ENCODE measurements around the gene NID1.

Gene NID1

DNA sequence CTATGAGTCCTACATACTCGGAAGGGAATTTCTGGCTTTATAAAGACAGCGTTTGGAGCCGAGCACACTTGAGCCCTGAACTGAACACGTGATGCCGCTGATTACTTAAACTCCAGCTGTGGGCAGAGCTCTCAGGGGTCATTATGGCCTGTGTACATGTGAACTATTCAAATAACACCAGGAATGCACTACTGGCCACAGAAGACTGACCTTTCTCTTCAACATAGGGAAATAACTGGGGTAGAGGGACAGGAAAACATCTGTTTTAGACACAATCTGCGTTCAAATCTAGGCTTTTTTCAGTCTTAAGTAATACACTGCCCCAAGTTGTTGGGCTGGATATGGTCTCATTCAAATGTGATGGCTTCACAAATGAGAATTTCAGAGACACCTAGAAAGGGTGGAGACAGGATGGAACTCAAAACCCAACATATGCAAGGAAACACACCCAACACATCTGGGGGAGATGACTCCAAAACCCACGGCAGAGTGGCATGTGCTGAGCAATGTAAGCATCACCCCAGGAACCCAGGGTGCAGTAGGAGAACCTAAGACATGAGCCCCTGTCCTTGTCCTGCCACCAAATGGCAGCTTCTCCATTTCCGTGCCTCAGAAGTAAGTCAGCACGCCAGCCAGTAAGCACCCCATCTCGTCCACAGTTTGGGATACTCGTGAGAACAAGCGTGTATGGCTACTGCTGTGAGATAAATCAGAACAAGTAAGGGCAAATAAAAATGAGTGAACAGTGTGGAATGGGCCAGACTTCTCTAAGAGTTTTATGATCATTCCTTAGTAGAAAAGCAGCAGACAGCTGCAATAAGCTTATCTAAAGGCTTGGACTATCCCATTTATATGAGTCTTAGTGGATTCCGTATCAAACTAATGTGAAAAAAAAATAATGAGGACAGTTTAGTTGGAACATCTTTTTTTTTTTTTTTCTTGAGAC is 24.9 kb downstream of the NID1 start:
- no peaks in the 10 kb centered on the region for H3K9me3 ChIP-seq (ENCODE audit: low read length)
- no peak overlapping the region for H3K9ac ChIP-seq (ENCODE audit: low read length)
- peaks cover 15% of the 10 kb centered on the region for H3K4me1 ChIP-seq (ENCODE audit: insufficient read depth, low read length)
- peaks cover 46% of the 10 kb centered on the region for H3K36me3 ChIP-seq (ENCODE audit: insufficient read depth, low read length)
- H3K4me3 ChIP-seq (ENCODE audit: low read depth in 1 of 2, low read length in 2 of 2): no peak overlapping the region
- H3K27ac ChIP-seq (ENCODE audit: low read depth, low read length): no peak overlapping the region
- H3K27me3 ChIP-seq (ENCODE audit: control insufficient read depth in 1 of 2, insufficient read depth in 2 of 2, low read length in 2 of 2): no peaks in the 10 kb centered on the region

DNA sequence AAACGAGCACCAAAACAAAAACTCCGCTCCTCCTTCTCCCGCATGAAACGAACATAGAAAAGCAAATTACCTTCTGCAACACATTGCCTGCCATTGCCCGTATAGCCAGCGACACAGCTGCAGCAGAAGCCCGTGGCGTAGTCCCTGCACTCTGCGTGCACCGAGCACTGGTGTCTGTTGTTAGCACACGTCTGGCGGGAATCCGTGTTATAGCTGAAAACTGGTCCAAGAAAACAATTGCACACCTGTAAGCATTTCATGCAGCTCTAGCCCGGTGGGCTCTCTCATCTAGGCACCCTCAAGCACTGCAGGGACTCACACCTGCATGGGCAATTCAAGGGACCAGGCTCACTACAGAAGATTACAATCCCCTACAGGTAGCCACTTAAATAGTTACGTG is 26.9 kb downstream of the NID1 start:
- peaks cover 15% of the 10 kb centered on the region for H3K4me1 ChIP-seq (ENCODE audit: insufficient read depth, low read length)
- no peak overlapping the region for H3K27ac ChIP-seq (ENCODE audit: low read depth, low read length)
- H3K9ac ChIP-seq (ENCODE audit: low read length): no peak overlapping the region
- no peaks in the 10 kb centered on the region for H3K9me3 ChIP-seq (ENCODE audit: low read length)
- H3K4me3 ChIP-seq (ENCODE audit: low read depth in 1 of 2, low read length in 2 of 2): no peak overlapping the region
- H3K36me3 ChIP-seq (ENCODE audit: insufficient read depth, low read length): peaks cover 42% of the 10 kb centered on the region
- no peaks in the 10 kb centered on the region for H3K27me3 ChIP-seq (ENCODE audit: control insufficient read depth in 1 of 2, insufficient read depth in 2 of 2, low read length in 2 of 2)

DNA sequence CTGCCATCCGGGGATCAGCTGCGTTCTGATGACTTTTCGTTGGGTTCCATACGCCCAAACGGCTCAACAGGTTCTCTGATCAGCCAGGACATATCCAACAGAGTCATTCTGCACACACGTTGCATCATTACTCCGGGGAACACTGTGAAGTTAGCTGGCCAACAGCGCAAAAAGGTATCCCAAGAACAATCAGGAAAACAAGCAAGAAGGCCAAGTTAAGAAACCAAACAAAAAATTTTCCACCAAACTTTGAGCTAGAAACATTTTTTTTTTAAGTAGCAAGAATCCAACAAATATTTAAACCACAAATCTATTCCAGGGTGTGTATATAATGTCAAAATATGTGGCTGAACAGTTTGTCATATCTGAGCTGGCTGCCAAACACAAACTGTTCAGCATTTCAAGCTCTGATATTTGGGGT is 29.2 kb downstream of the NID1 start:
- H3K27ac ChIP-seq (ENCODE audit: low read depth, low read length): no peak overlapping the region
- H3K4me3 ChIP-seq (ENCODE audit: low read depth in 1 of 2, low read length in 2 of 2): no peak overlapping the region

DNA sequence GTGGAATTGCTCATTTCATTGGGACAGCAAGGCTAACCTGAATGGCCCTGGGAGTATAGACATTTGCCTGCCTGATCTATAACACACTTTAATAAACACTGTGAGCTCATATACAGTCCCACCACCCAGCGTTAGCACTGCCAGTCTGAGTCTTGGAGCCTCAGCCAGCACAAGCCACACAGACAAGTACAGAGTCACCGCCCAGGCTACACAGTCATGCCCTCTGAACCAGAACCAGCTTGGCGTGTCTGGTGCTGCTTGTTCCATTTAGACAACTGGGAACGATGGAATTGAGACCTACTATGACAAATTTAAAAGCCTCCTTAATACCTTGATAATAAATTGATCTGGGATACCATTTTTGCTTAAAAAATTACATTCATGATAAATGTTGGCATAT is 31.6 kb downstream of the NID1 start:
- peaks cover 58% of the 10 kb centered on the region for H3K36me3 ChIP-seq (ENCODE audit: insufficient read depth, low read length)
- H3K9ac ChIP-seq (ENCODE audit: low read length): no peak overlapping the region

More for the DNA sequence above, 29.2 kb downstream of the NID1 start:
- peaks cover 17% of the 10 kb centered on the region for H3K4me1 ChIP-seq (ENCODE audit: insufficient read depth, low read length)
- no peaks in the 10 kb centered on the region for H3K9me3 ChIP-seq (ENCODE audit: low read length)
- H3K9ac ChIP-seq (ENCODE audit: low read length): no peak overlapping the region
- peaks cover 46% of the 10 kb centered on the region for H3K36me3 ChIP-seq (ENCODE audit: insufficient read depth, low read length)
- no peaks in the 10 kb centered on the region for H3K27me3 ChIP-seq (ENCODE audit: control insufficient read depth in 1 of 2, insufficient read depth in 2 of 2, low read length in 2 of 2)

DNA sequence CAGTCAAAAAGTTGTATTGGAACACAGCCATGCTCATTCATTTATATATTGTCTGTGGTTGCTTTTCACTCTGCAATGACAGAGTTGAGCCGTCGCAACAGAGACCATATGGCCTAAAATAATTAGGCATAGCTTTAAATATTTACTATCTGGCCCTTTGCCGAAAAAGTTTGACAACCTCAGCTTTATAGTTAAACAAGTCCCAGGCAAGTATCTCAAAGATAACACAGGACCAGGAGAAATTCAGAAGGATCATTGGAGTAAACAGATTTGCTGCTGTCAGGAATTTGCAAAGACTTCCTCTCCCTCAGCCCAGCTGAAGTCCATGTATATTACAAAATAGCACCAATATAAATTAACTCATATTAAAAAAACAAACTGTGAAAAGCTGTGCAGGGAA is 34.4 kb downstream of the NID1 start:
- Histone ChIP-seq H3K36me3 (ENCODE audit: insufficient read depth, low read length) (peaks cover 66% of the 10 kb centered on the region), H3K27me3 (ENCODE audit: control insufficient read depth in 1 of 2, insufficient read depth in 2 of 2, low read length in 2 of 2) (no peaks in the 10 kb centered on the region), H3K4me3 (ENCODE audit: low read depth in 1 of 2, low read length in 2 of 2) (no peak overlapping the region), H3K9ac (ENCODE audit: low read length) (no peak overlapping the region), H3K27ac (ENCODE audit: low read depth, low read length) (no peak overlapping the region), H3K9me3 (ENCODE audit: low read length) (no peaks in the 10 kb centered on the region), H3K4me1 (ENCODE audit: insufficient read depth, low read length) (peaks cover 11% of the 10 kb centered on the region)

More for the DNA sequence above, 31.6 kb downstream of the NID1 start:
- no peak overlapping the region for H3K4me3 ChIP-seq (ENCODE audit: low read depth in 1 of 2, low read length in 2 of 2)
- peaks cover 11% of the 10 kb centered on the region for H3K4me1 ChIP-seq (ENCODE audit: insufficient read depth, low read length)
- H3K27ac ChIP-seq (ENCODE audit: low read depth, low read length): no peak overlapping the region
- no peaks in the 10 kb centered on the region for H3K9me3 ChIP-seq (ENCODE audit: low read length)
- H3K27me3 ChIP-seq (ENCODE audit: control insufficient read depth in 1 of 2, insufficient read depth in 2 of 2, low read length in 2 of 2): no peaks in the 10 kb centered on the region

DNA sequence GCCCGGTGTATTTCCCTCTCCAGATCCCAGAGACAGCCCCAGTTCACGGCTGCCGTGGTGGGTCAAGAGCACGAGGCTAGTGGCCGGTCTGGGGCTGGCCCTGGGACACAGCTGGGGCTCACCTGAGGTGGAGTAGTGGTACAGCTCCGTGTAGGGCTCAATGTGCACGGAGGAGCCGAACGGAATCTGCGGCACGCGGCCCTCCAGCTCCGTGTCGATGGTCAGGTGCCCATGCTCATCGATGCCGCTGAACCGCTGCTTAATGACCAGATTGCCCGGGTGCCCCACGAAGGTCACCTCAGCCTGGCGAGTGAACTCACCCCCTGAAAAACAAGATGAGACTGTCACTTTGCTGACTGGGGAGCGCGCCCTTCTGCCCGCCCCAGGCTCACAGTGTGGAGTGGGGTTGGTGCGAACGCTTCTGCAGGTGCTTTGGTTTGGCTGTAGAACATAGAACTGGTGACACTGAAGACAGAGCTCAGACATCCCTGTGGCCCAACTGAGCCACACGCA is 35.4 kb downstream of the NID1 start:
- Histone ChIP-seq H3K27me3 (ENCODE audit: control insufficient read depth in 1 of 2, insufficient read depth in 2 of 2, low read length in 2 of 2) (no peaks in the 10 kb centered on the region), H3K4me3 (ENCODE audit: low read depth in 1 of 2, low read length in 2 of 2) (no peak overlapping the region), H3K36me3 (ENCODE audit: insufficient read depth, low read length) (peaks cover 71% of the 10 kb centered on the region), H3K9me3 (ENCODE audit: low read length) (no peaks in the 10 kb centered on the region), H3K27ac (ENCODE audit: low read depth, low read length) (no peak overlapping the region), H3K9ac (ENCODE audit: low read length) (no peak overlapping the region), H3K4me1 (ENCODE audit: insufficient read depth, low read length) (peaks cover 11% of the 10 kb centered on the region)

DNA sequence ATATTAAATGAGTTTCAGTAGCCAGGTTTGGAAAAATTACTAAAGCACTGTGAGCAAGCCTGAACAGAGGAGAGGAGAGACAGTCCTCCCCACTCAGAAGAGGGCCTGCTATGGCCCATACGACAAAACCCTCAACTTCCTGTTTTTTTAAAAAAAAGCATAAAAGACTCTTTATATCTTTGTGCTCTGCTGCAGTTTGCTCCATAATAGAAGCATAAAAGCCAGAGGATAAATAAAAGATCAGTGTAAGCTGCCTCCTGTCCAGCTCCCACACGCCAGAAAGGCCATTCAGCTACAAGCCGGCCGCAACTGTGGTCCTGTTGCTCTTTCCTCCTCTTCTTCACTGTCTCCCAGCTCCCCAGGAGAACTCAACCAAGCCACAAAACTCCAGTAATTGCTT is 37.8 kb downstream of the NID1 start:
- Histone ChIP-seq H3K27me3 (ENCODE audit: control insufficient read depth in 1 of 2, insufficient read depth in 2 of 2, low read length in 2 of 2) (no peaks in the 10 kb centered on the region), H3K4me3 (ENCODE audit: low read depth in 1 of 2, low read length in 2 of 2) (no peak overlapping the region), H3K27ac (ENCODE audit: low read depth, low read length) (no peak overlapping the region), H3K4me1 (ENCODE audit: insufficient read depth, low read length) (peaks cover 11% of the 10 kb centered on the region), H3K9me3 (ENCODE audit: low read length) (no peaks in the 10 kb centered on the region), H3K36me3 (ENCODE audit: insufficient read depth, low read length) (peaks cover 74% of the 10 kb centered on the region), H3K9ac (ENCODE audit: low read length) (no peak overlapping the region)

DNA sequence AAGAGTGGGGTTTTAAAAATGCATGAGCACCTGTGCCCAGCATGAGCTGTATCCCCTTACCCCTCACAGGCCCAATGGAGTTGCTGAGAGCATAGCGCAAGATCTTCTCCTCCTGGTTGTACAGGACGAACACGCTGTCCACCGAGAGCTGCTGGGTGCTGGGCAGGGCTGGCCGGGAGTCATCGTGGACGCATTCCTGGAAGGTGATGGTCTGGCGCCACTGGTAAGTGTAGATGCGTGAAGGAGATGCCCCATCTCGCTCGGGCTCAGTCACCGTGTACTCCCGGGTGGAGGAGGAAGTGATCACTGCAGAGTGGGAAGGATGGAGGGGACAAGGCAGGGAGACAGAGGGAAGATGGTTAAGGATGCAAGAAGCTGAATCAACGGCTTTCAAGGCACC is 39.1 kb downstream of the NID1 start:
- no peaks in the 10 kb centered on the region for H3K9me3 ChIP-seq (ENCODE audit: low read length)
- H3K4me3 ChIP-seq (ENCODE audit: low read depth in 1 of 2, low read length in 2 of 2): no peak overlapping the region
- no peak overlapping the region for H3K9ac ChIP-seq (ENCODE audit: low read length)
- H3K4me1 ChIP-seq (ENCODE audit: insufficient read depth, low read length): peaks cover 18% of the 10 kb centered on the region
- H3K27me3 ChIP-seq (ENCODE audit: control insufficient read depth in 1 of 2, insufficient read depth in 2 of 2, low read length in 2 of 2): no peaks in the 10 kb centered on the region
- no peak overlapping the region for H3K27ac ChIP-seq (ENCODE audit: low read depth, low read length)
- H3K36me3 ChIP-seq (ENCODE audit: insufficient read depth, low read length): peaks cover 66% of the 10 kb centered on the region

DNA sequence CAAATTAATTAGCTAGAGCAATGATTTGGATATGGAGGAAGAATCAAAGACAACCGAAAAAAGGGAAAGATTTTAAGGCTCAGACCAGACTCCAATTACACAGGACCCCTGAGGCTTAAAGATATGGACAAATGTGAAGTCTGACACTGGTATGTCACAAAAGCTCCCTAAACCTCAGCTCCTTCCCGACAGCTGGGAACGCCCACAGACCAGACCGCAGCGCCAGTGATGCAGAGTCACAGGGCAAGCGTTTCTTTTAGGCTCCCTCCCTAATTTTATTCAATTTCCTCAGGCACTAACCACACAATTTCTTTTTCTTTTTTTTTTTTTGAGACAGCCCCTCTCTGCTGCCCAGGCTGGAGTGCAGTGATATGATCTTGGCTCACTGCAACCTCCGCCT is 40.2 kb downstream of the NID1 start:
- Histone ChIP-seq H3K4me1 (ENCODE audit: insufficient read depth, low read length) (peaks cover 15% of the 10 kb centered on the region), H3K9me3 (ENCODE audit: low read length) (no peaks in the 10 kb centered on the region), H3K27ac (ENCODE audit: low read depth, low read length) (no peak overlapping the region), H3K4me3 (ENCODE audit: low read depth in 1 of 2, low read length in 2 of 2) (no peak overlapping the region), H3K27me3 (ENCODE audit: control insufficient read depth in 1 of 2, insufficient read depth in 2 of 2, low read length in 2 of 2) (no peaks in the 10 kb centered on the region), H3K36me3 (ENCODE audit: insufficient read depth, low read length) (peaks cover 63% of the 10 kb centered on the region), H3K9ac (ENCODE audit: low read length) (no peak overlapping the region)

DNA sequence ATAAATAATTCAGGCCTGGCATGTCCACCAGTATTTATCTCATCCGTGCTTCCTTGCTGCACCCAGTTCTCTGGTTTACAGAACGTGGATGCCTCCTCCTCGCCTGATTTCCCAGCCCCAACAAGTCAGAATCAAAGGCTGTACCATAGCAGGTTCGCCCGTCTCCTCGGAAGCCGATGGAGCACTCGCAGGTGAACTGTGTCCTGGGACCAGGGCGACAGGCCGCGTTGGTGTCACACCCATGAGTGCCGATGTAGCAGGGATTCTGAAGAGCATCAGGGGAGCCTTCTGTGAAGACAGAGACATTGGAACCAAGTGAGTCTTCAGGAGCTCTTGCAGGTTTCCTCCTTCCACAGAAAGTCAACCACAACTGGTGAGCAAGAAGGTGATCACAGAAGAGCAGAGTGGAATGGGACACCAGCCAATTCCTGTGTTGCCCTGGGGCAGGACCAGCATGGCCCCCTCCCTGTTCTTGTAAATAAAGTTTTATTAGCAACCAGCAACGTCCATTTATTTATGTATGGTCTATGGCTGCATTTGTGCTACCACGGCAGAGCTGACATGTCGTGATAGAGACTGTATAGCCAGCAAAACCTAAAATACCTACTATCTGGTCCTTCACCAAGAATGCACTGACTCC is 40.8 kb downstream of the NID1 start:
- Histone ChIP-seq H3K9ac (ENCODE audit: low read length) (no peak overlapping the region), H3K27ac (ENCODE audit: low read depth, low read length) (no peak overlapping the region), H3K36me3 (ENCODE audit: insufficient read depth, low read length) (peaks cover 67% of the 10 kb centered on the region), H3K4me1 (ENCODE audit: insufficient read depth, low read length) (peaks cover 20% of the 10 kb centered on the region), H3K27me3 (ENCODE audit: control insufficient read depth in 1 of 2, insufficient read depth in 2 of 2, low read length in 2 of 2) (no peaks in the 10 kb centered on the region), H3K4me3 (ENCODE audit: low read depth in 1 of 2, low read length in 2 of 2) (no peak overlapping the region), H3K9me3 (ENCODE audit: low read length) (no peaks in the 10 kb centered on the region)

DNA sequence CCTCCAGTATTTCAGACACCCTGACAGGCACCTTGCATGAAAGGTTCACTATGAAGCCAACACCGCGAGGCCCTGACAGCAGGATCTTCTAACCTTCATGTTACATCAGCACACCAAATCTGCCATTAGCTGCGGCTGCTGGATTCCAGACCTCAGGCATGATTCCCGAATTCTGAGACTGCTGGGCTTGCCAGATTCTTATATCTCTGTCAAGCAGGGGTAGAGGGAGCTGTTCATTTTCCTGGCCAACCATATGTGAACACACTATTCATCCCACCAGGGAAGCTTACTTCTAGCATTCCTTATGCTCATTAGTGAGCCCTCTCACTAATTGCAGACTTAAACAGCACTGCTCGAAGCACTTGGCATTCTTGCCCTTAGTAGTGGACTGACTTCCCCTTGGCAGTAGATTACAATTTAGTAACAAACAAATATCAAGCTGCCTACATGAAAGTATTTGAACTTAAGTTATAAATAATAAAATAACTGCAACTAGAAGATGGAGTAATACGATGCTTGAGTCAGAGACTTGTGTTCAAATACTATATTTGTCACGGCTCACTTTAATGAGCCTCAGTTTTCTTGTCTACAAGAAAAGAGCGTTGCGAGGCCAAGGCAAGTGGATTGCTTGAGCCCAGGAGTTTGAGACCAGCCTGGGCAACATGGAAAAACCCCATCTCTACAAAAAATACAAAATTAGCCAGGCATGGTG is 43.3 kb downstream of the NID1 start:
- Histone ChIP-seq H3K4me3 (ENCODE audit: low read depth in 1 of 2, low read length in 2 of 2) (no peak overlapping the region), H3K27me3 (ENCODE audit: control insufficient read depth in 1 of 2, insufficient read depth in 2 of 2, low read length in 2 of 2) (no peaks in the 10 kb centered on the region), H3K4me1 (ENCODE audit: insufficient read depth, low read length) (peaks cover 30% of the 10 kb centered on the region), H3K9ac (ENCODE audit: low read length) (no peak overlapping the region), H3K9me3 (ENCODE audit: low read length) (no peaks in the 10 kb centered on the region), H3K27ac (ENCODE audit: low read depth, low read length) (peak overlapping the region; percentile 35), H3K36me3 (ENCODE audit: insufficient read depth, low read length) (peaks cover 66% of the 10 kb centered on the region)
